ENCODE measurements around the gene PTDSS2. TPM values are rescaled to one million over a fixed set of nuclear protein-coding genes. Genes with fewer than 3 reads are reported as not detected.

Gene PTDSS2
- polyA plus RNA-seq, 1 experiment, result 15.8 TPM

DNA sequence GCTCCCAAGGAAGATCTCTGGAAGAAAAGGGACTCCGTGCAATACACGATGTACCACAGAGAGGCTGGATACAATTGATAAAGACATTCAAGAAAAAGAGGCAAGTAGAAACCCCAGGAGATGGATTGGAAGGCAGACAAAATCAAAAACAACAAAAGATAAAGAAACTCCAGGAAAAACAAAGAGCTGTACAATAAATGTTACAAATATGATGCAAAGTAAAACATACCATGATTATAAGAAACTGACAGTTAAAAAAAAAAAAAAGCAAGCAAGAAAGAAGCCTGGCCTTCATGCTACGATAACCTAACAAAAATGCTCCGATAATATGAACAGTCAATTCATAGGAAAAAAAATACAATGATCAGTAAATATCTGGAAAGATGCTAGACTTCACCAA lies 24.8 kb upstream of the PTDSS2 start:
- Histone ChIP-seq H3K27me3 (ENCODE audit: control insufficient read depth, insufficient read depth, low read length) (peaks cover 22% of the 10 kb centered on the region), H3K4me3 (ENCODE audit: low read depth, low read length) (no peak overlapping the region), H3K27ac (ENCODE audit: low read depth, low read length) (no peak overlapping the region), H3K9me3 (ENCODE audit: control insufficient read depth, insufficient read depth, low read length) (peaks cover 9% of the 10 kb centered on the region)
- ChIA-PET POLR2A (no interaction called here), CTCF (interaction anchor here (0.6 to 1.3 kb wide), 2 partner anchors 24 to 35 kb away, joined by 4 to 11 read pairs; no protein-coding TSS in a partner anchor)
- TF ChIP-seq, protein P1, sequence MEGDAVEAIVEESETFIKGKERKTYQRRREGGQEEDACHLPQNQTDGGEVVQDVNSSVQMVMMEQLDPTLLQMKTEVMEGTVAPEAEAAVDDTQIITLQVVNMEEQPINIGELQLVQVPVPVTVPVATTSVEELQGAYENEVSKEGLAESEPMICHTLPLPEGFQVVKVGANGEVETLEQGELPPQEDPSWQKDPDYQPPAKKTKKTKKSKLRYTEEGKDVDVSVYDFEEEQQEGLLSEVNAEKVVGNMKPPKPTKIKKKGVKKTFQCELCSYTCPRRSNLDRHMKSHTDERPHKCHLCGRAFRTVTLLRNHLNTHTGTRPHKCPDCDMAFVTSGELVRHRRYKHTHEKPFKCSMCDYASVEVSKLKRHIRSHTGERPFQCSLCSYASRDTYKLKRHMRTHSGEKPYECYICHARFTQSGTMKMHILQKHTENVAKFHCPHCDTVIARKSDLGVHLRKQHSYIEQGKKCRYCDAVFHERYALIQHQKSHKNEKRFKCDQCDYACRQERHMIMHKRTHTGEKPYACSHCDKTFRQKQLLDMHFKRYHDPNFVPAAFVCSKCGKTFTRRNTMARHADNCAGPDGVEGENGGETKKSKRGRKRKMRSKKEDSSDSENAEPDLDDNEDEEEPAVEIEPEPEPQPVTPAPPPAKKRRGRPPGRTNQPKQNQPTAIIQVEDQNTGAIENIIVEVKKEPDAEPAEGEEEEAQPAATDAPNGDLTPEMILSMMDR (IDR thresholded peaks at IDR 0.05; ENCODE audit: low read depth, low read length), result no peak
- DNase-seq (ENCODE audit: low read depth, low spot score), result no peak

DNA sequence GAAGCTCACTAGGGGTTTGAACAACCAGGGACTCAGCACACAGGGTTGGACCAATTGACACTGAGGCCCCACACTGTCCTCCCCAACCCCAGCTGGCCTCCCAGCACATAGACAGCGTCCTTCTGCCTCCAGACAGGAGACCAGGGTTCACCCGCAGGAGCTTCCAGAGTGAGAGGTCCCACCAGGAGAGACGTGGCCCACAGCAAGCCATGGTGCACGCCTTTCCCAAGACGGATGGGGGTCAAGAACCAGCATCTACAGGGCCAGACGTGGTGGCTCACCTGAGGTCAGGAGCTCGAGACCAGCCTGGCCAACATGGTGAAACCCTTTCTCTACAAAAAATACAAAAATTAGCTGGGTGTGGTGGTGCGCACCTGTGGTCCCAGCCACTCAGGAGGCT lies 23.2 kb upstream of the PTDSS2 start:
- no peak for DNase-seq (ENCODE audit: low read depth, low spot score)
- TF ChIP-seq, protein P1 (IDR thresholded peaks at IDR 0.05; ENCODE audit: low read depth, low read length), result no peak
- Histone ChIP-seq H3K27ac (ENCODE audit: low read depth, low read length) (no peak overlapping the region), H3K27me3 (ENCODE audit: control insufficient read depth, insufficient read depth, low read length) (peaks cover 19% of the 10 kb centered on the region), H3K9me3 (ENCODE audit: control insufficient read depth, insufficient read depth, low read length) (peaks cover 14% of the 10 kb centered on the region), H3K4me3 (ENCODE audit: low read depth, low read length) (no peak overlapping the region)
- ChIA-PET POLR2A (interaction anchor here (1.3 kb wide), 1 partner anchor 22 kb away, joined by 3 read pairs; no protein-coding TSS in a partner anchor), CTCF (no interaction called here)

DNA sequence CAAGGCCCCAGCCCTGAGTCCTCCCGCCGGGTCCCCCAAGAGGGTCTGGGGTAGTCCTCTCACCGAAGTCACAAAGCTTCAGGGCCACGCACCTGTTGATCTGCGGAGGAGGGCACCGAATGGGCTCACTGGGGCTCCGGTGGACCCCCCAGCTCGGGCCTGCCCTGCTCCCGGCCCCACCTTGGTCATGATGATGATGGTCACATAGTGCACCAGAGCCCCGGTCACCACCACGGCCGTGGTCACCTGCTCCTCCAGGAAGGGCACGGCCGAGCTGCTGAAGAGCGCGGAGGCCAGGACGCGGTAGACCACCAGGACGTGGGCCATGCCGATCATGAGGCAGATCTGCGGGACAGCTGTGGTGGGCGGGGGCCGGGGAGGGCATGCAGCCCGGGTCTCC lies 21.8 kb upstream of the PTDSS2 start:
- TF ChIP-seq, protein P1 (IDR thresholded peaks at IDR 0.05; ENCODE audit: low read depth, low read length), result no peak
- DNase-seq (ENCODE audit: low read depth, low spot score), result no peak
- CTCF ChIA-PET, result no interaction called here
- H3K27ac ChIP-seq (ENCODE audit: low read depth, low read length), result no peak overlapping the region
- POLR2A ChIA-PET, result interaction anchor here (0.7 kb wide), 1 partner anchor 21 kb away, joined by 4 read pairs; the partner anchor contains the start of gene PTDSS2
- H3K9me3 ChIP-seq (ENCODE audit: control insufficient read depth, insufficient read depth, low read length), result peaks cover 17% of the 10 kb centered on the region
- no peak overlapping the region for H3K4me3 ChIP-seq (ENCODE audit: low read depth, low read length)
- peaks cover 19% of the 10 kb centered on the region for H3K27me3 ChIP-seq (ENCODE audit: control insufficient read depth, insufficient read depth, low read length)

DNA sequence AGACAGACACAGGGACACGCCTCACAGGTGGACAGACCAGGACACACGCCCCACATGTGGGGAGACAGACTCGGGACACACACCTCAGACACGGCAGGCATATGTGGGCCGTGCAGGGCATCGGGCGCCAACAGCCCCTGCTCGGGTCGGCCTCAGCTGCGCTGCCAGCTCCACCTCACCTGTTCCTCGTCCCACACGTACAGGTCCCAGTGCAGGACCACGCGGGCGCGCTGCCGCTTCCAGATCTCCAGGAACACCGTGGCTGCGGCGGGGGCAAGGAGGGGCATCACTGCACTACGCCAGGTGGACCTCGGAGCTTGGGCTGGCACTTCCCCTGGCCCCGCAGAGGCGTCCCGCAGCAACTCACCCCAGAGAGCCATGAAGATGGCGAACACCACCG lies 20.7 kb upstream of the PTDSS2 start:
- Histone ChIP-seq H3K27ac (ENCODE audit: low read depth, low read length) (no peak overlapping the region), H3K4me3 (ENCODE audit: low read depth, low read length) (no peak overlapping the region), H3K27me3 (ENCODE audit: control insufficient read depth, insufficient read depth, low read length) (peaks cover 12% of the 10 kb centered on the region), H3K9me3 (ENCODE audit: control insufficient read depth, insufficient read depth, low read length) (peaks cover 17% of the 10 kb centered on the region)
- TF ChIP-seq, protein P1 (IDR thresholded peaks at IDR 0.05; ENCODE audit: low read depth, low read length), result no peak
- no peak for DNase-seq (ENCODE audit: low read depth, low spot score)
- ChIA-PET POLR2A (no interaction called here), CTCF (no interaction called here)

DNA sequence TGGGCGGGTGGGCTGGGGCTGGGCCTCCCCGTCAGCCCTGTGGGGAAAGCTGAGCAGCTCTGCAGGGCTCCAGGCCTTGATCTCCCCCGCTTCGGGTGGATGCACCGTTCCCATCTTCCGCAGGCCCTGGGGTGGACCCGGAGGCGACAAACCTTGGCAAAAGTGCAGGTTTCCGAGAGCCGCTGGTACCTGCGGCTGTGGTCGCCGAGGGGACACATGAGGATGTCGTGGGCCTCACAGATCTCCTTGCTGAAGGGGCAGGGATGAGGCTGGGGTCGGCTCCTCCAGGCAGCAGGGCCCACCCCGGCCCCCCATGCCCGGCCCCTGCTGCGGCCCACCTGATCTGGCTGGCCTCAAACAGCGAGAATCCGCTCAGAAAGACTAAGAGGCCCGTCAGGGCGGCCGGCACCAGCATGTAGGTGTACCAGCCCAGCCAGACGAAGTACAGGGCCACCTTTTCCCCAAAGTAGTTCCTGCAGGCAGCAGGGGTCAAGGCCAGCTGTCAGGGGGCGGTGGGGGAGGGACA lies 20.1 kb upstream of the PTDSS2 start:
- ChIA-PET CTCF (no interaction called here), POLR2A (no interaction called here)
- H3K4me3 ChIP-seq (ENCODE audit: low read depth, low read length), result no peak overlapping the region

More for the DNA sequence above, 20.1 kb upstream of the PTDSS2 start:
- Histone ChIP-seq H3K27ac (ENCODE audit: low read depth, low read length) (no peak overlapping the region), H3K9me3 (ENCODE audit: control insufficient read depth, insufficient read depth, low read length) (peaks cover 13% of the 10 kb centered on the region), H3K27me3 (ENCODE audit: control insufficient read depth, insufficient read depth, low read length) (peaks cover 12% of the 10 kb centered on the region)
- TF ChIP-seq, protein P1 (IDR thresholded peaks at IDR 0.05; ENCODE audit: low read depth, low read length), result no peak
- no peak for DNase-seq (ENCODE audit: low read depth, low spot score)
